Lower leg skin (tissue), 4 donors: ENCODE results near the gene MBD3L1. TPM values are rescaled to one million over a fixed set of nuclear protein-coding genes. Genes with fewer than 3 reads are reported as not detected.

ENCODE experiments used
- DNase-seq, 2 donors: peaks; one replicate each; pipeline ENCODE4 v3.0.0-alpha.2; 2019; ENCODE audit warnings: low spot score in 2 of 2
- H3K4me3 ChIP-seq: fragments of 200-600 bp; sonication (generic); 2 replicates; pipeline ENCODE4 v1.5.1; 2017; ENCODE audit warnings: mild to moderate bottlenecking, low read depth; ENCODE audit not compliant: poor library complexity, severe bottlenecking
- CTCF ChIP-seq, 3 donors: fragments of 450-650 bp; IDR thresholded peaks; one replicate each; pipeline ENCODE4 v1.5.1; 2016; ENCODE audit warnings: antibody characterized with exemption in 3 of 3, mild to moderate bottlenecking in 3 of 3, moderate library complexity in 2 of 3
- POLR2A ChIP-seq, 2 donors: fragments of 450-650 bp; IDR thresholded peaks; one replicate each; pipeline ENCODE4 v1.6.1; 2016 to 2017; ENCODE audit warnings: antibody characterized with exemption in 2 of 2, mild to moderate bottlenecking in 1 of 2, moderate library complexity in 1 of 2
- WGBS, 2 donors: methylation state at CpG; one replicate each; pipeline ENCODE4 v1.1.5; 2018; 5-methylcytosine and 5-hydroxymethylcytosine counted together
- intact Hi-C: fragments of 100-400 bp; cut with DNase I; formaldehyde crosslinking; loops from one replicate; pipeline ENCODE4 v1.15.0; 2023; ENCODE audit warnings: low total_unique reads
- total RNA-seq, 4 donors: library from RNA; depleted of rRNA; stranded (reverse); fragments of >200 nt; gene quantifications; one replicate each; pipeline ENCODE4 v1.1.0, GENCODE V29; 2016

MBD3L1 gene
- total RNA-seq, 4 donors from 2014 or later, result not detected

GRCh38 chr19:8835446-8835845 lies 3.3 kb downstream of the MBD3L1 start:
- no peak for DNase-seq
- intact Hi-C loops, result no loop called here
- no peak overlapping the region for H3K4me3 ChIP-seq
- WGBS, 2 donors, result 47 to 61% methylated on average over 2 of the region's 2 CpGs
- TF ChIP-seq CTCF (IDR thresholded peaks at IDR 0.05) (no peak), POLR2A (IDR thresholded peaks at IDR 0.05) (no peak)

GRCh38 chr19:8835877-8836276 lies 3.7 kb downstream of the MBD3L1 start:
- intact Hi-C loops, result no loop called here
- DNase-seq, result no peak
- no peak overlapping the region for H3K4me3 ChIP-seq
- TF ChIP-seq CTCF (IDR thresholded peaks at IDR 0.05) (no peak), POLR2A (IDR thresholded peaks at IDR 0.05) (no peak)
- WGBS, 2 donors, result 91 to 94% methylated on average over 3 of the region's 3 CpGs

GRCh38 chr19:8840708-8841107 lies 8.5 kb downstream of the MBD3L1 start:
- DNase-seq, result peak in 1 of 2 donors; percentile 0
- WGBS, 2 donors, result 84 to 87% methylated on average over 5 of the region's 5 CpGs
- H3K4me3 ChIP-seq, result no peak overlapping the region
- TF ChIP-seq POLR2A (IDR thresholded peaks at IDR 0.05) (no peak), CTCF (IDR thresholded peaks at IDR 0.05) (no peak)
- intact Hi-C loops, result no loop called here

- intact Hi-C loops, result no loop called here
- no peak for DNase-seq
- no peak overlapping the region for H3K4me3 ChIP-seq
- TF ChIP-seq CTCF (IDR thresholded peaks at IDR 0.05), result no peak
- TF ChIP-seq POLR2A (IDR thresholded peaks at IDR 0.05), result no peak
- 81 to 86% methylated on average over 3 of the region's 3 CpGs for WGBS, 2 donors
These were observed 14.6 kb downstream of the MBD3L1 start for GRCh38 chr19:8846819-8847218.

GRCh38 chr19:8849232-8849631 lies 17.1 kb downstream of the MBD3L1 start:
- intact Hi-C loops, result no loop called here
- no peak for TF ChIP-seq POLR2A (IDR thresholded peaks at IDR 0.05)
- no peak for TF ChIP-seq CTCF (IDR thresholded peaks at IDR 0.05)
- 90 to 94% methylated on average over 2 of the region's 2 CpGs for WGBS, 2 donors
- no peak for DNase-seq
- H3K4me3 ChIP-seq, result no peak overlapping the region

- H3K4me3 ChIP-seq, result no peak overlapping the region
- intact Hi-C loops, result no loop called here
- no peak for TF ChIP-seq POLR2A (IDR thresholded peaks at IDR 0.05)
- TF ChIP-seq CTCF (IDR thresholded peaks at IDR 0.05), result no peak
- WGBS, 2 donors, result 94 to 96% methylated on average over 3 of the region's 3 CpGs
- no peak for DNase-seq
These were observed 18.3 kb downstream of the MBD3L1 start for GRCh38 chr19:8850488-8850887.
